Activated CD8-positive, alpha-beta memory T cell treated with anti-CD3 and anti-CD28 coated beads, Interleukin-2, amount 50 U/mL, for 48 hours (primary cell): ENCODE data around the gene TBC1D22A.

ENCODE experiments used
- DNase-seq: peaks from one replicate; pipeline ENCODE4 v3.0.0-alpha.2; 2020

TBC1D22A gene

DNA sequence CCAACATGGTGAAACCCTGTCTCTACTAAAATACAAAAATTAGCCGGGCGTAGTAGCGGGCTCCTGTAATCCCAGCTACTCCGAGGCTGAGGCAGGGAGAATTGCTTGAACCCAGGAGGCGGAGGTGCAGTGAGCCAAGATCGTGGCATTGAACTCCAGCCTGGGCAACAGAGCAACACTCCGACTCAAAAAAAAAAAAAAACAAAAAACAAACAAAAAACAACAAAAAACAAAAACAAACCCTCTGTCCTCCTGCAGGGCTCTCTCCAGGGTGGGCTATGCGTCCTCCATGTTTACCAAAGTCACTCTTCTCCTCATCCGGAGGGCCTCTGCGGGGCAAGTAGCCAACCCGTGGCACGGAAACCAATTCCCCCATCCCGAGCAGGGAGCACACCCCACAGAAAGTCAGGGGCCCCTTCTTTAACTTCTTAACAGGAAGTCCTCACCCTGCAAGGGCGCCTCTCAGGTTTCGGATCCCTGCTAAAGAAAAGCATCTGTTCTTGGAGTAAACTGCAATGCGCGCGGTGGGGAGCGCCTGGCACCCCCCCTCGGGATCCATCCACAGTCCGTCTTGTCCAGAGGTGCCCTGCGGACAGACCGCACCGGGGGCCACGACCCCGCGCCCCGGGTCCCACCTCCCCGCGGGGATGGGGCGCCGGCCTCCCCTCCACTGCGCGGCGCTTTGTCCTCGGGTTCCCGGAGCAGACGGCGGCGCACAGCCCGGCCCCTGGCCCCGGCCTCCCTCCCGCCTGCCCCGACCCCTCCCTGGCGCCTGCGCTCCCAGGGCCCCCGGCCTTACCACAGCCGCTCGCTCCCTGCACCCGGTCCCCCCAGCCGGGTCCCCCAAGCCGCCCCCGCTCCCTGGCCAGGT is 25.1 kb upstream of the TBC1D22A start:
- peak; percentile 74 for DNase-seq

DNA sequence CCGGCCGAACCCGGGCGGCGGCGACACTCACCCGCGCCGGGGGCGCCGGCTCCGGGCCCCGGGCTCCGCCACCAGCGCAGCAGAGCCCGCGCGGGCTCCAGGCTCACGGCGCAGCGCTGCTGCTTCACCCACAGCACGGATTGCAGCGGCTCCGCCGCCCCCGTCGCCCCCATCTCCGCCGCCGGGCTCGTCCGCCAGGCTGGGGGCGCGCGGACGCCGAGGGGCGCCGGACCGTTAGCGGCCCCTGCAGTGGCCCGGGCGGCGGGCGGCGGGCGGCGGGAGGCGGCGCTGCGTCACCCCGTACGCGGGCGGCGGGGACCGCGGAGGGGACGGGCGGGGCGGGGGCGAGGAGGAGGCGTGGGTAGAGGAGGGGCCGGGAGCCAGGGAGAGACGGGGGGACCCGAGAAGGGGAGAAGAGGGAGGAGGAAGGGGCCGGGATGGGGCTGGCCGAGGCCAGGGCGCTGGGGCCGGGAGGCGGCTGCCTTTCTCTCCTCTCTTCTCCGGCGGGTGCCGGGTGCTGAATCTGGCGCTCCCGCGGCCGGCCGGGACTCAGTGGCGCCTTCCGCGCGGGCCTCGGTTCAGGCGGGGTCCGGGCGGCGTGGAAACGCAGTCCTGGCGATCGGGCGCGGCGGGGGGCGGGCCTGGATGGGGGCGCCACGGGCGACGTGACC is 24.3 kb upstream of the TBC1D22A start, which contains the start of gene CERK:
Gene CERK, minus strand, starts transcription at position 277 of the 671 bp plus-strand sequence. Its CDS starts 104 bp downstream, at position 173.
- DNase-seq = peak; percentile 73

DNA sequence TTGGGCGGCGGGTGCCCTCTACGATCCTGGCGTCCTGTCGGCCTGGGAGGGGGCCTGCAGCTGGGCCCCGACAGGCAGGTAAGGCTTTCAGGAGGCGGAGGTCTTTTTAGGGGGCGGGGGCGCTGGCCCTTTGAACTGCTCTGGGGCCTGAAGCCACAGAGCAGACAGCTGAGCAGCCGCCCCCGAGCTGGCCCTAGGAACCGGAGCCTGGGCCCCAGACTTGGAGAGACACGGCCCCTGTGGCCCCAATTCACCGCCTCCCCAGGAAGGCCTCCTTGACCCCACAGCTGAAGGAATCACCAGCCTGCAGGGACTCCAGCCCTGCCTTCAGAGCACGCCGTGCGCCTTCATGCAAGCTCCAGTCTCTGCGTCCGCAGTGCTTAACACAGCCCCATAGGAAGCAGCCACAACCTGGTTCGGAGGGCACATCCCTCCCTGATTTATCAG is 23.8 kb upstream of the TBC1D22A start:
- no peak for DNase-seq

DNA sequence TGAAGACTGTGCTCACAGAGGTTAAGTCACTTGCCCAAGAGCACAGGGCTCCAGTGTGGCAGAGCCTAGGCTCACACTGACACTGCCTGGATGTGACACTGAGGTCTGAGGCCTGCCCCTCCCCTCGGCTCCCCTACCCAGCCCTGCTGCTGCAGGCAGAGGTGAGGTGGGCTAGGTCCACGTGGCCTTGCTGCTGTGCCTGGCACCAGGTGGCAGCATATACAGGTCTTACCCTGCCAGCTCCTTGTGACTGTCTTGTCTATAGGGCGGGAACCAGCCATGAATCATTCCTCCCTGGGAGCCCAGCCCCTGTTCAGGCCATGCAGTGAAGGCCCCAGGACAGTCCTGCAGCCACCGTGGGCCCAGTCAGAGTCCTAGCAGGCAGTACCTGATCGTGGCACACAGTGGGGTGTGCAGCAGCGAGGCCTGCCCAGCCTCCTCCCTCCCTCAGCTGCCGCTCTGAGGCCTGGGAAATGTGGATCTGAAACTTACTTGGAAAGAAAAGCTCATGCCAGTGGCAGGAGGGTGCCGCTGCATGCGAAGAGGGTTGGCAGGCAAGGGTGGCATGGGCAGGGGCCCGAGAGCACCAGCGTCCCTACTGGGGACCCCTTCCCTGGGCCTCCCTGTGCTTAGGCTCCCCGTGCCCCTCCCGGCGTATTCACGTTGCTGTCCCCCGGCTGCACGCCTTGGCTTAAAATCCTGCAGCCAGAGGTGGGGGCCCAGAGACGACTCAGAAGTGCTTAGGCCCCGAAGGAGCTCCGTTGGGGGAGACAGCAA is 23.2 kb upstream of the TBC1D22A start:
- DNase-seq = no peak

DNA sequence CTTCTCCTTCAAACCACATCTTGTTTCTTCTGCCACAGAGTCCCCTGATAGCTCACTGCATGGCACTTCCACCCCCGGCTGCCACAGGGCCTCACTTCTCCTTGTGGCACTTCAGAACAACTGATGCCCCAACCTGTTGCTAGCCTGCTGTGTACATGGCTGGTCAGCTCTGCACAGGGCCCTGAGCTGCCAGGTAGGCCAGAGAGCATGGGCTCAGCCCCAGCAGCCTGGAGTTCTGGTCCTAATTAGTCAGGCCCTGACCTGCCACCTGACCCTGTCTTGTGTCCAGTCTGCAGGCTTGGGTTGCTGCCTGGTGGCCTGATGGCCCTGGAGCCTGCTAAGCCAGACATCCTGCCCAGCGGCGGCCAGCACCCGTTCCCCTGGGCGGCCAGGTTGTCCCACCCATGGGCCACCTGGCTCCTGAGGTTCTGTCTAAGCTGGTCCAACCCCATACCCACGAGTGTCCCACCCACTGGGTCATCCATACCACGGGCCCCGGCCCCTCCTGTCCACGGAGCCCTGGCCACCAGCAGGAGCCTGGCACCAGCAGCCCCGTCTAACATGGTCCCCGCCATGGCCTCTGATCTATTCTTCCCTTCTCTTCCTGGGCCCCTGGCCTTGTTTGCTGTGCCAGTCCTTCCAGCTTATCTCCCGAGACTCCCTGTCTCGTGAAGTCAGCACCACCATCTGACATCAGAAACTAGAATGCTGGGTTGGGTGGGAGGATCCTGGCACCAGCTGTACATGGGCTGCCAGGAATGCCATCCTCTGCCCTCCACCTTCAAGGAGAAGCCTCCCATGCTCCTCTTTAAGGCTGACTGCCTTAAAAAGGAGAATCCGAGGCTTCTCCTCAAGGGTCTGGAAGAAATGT is 21.3 kb upstream of the TBC1D22A start:
- DNase-seq = no peak

DNA sequence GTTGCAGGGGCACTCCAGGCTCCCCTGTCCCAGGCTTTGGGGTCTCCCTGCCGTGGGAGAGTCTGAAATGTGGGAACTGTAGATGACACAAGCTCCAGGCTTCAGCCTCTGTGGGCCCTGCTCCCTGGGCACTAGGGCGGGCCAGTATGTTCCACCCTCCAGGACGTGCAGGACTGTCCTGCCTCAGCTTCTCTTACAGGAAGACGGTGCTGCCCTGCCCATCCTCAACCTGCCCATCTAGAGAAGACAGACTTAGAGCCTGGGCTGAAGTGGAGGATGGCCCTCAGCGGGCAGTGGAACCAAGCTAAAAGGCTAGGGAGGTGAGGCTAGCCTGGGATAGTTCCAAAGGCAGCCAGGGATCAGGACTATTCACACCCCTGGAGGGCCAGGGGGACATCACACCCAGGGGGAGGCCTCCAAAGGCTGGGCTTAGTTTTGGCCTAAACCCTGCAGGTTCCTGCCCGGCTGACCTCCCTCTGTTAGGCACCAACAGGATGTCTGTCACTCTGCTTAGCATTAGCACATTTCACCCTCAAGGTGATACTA is 20.4 kb upstream of the TBC1D22A start:
- no peak for DNase-seq

DNA sequence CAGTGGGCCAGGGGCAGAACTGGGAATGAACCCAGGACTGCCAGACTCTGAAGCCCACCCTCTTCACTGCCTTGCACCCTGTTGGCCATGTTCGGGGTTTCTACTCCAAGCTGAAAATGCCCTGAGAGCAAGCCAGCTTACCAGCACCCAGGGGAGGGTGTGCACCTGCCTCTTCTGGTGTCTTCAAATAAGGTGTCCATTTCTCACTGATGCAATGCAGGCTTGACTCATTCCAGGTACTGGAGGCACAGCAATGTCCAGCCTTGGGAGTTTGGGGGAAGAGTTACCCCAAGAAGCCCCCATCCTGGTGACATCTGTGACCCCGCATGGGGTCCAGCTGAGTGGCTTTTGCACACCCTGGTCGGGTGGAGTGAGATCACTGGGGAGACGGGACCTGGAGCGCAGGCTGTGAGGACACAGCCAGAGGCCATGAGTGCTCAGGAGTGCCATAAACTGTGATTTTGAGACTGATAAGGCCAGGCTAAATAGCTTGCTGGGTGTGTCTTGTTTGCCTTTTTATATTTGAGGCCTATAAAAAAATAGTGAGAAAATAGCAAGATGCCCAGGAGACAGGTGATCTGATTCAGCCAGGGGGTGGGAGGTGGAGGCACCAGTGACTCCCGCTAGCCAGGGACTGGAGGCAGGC is 19.8 kb upstream of the TBC1D22A start:
- DNase-seq = no peak

DNA sequence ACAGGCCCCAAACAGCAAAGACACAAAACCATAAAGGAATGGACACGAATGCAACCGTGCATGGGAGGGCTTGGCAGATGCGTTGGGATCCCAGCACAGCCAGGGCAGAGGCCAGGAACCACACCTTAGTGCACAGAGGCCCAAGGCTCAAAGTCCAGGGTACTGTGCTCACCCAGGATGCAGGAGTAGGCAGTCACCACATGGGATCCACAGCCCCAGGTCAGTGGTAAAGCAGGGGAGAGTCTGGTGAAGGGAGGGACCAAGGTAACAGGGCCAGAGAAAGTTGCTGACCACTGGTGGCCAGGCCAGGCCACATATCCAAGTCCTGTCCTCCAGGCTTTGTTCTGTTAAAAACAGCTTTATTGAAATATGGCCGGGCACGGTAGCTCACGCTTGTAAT is 17.9 kb upstream of the TBC1D22A start:
- DNase-seq = no peak

DNA sequence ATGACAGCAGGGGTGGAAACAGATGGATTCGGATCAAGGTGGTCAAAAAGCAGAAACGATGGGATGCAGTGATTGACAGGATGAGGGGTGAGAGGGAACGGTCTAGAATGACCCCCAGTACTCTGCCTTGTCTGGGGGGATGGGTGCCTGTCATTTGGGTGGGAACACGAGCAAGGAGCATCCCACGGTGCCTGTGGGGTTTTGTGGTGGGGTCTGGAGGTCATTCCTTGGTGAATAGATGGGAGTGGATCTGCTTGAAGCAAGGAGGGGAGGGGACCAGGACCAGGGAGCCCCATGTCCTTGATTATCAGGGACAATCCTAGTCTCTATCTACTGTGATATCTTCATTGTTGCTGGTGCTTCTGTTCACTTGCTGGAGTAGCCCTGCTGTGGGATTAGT is 16.3 kb upstream of the TBC1D22A start:
- no peak for DNase-seq

DNA sequence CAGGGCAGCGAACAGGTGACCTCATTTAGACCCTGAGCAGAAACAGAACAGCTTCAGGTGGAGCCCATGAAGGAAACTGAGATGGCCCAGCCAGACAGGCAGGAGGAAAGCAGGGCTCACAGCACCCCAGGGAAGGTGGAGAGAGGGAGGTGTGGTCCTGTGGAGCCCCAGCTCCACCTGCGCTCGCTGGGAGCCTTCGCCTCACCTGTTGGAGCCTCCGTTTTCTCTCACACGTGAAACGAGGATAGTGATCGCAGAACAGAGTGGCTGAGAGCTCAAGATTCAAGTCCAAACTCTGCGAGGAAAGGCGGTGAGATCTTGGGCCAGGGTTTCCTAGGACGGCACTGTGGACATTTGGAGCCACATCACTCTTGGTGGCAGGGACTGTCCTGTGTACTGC is 15.8 kb upstream of the TBC1D22A start:
- no peak for DNase-seq

DNA sequence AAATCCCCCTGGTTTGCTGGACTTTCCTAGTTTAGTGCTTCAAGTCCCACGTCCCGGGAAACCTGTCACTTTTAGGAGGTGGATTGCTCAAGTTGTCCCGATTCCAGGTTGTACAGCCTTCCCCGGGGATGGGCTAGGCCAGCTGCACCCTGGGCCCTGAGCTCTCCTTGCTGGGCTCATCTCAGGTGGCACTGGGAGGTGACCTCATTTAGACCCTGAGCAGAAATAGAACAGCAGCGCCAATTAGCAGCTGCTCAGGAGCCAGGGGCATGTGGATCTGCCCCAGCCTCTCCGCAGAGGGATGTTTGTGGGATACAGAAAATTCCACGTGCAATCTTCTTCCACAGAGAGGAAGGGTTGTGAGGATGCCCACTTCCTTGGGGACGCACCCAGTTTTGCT is 14.8 kb upstream of the TBC1D22A start:
- DNase-seq = no peak

DNA sequence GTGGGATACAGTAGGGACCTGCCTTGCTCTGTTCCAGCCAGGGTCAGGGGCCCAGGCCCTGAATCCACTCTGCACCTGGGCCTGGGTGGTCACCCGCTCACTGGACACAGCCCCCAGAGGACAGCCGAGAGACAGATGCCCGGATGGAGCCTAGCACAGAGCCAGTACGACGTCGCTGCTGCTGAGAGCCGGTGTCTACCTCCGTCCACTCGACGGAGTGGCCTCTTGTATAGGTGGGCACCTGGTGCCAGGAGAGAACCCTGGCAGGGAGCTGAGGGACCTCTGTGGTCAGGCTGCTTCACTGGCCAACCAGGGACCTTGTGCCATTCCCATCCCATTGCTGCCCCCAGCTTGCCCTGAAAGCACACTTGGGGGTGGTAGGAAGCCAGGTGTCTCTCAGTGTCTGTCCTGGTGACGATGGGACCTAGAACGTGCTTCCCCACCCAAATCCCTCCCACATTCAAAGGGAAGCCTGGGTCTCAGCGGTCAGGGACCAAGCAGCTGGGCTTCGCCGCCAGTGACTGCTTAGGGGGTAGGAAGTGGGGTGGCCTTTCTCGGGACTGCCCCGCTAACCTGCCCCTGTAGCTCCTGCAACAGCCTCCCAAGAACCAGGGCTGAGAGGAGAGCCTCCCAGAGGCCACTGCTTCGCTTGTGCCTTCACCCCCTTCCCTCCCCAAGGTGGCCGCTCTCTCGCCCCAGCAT is 14.1 kb upstream of the TBC1D22A start:
- no peak for DNase-seq

DNA sequence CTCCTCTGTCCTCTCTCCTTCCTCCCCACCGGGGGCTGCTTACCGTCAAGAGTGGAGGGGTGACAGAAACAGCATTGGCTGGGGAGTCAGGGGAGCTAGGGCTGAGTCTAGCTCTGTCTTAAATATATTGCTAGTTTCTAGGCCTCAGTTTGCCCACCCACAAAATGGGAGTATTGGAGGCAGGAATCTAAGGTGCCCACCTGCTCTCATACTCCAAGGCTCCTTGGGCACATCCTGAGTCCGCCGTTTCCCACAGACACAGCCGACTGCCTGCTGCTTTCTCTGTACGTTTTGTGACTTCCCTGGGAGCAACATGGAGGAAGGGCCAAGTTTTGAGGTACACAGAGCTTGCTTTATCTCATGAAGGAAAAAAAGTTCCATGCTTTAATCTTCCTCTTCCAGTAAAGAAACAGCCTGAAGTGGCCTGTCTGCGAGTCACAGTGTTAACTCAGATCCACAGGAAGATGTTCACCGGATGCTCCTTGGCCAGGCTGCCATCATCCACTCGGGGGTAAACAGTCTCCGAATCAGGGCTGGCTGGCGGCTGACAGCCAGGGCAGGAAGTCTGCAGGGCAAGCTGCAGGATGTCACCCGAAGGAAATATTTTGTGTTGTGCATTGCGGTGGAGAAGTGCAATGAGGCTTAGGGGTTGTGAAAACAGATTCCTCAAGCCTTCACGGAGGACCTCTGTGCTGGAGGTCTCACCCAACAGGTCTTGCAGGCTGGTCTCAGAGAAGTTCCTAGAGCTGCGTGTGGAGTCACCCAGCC is 13.4 kb upstream of the TBC1D22A start:
- peak; percentile 72 for DNase-seq

DNA sequence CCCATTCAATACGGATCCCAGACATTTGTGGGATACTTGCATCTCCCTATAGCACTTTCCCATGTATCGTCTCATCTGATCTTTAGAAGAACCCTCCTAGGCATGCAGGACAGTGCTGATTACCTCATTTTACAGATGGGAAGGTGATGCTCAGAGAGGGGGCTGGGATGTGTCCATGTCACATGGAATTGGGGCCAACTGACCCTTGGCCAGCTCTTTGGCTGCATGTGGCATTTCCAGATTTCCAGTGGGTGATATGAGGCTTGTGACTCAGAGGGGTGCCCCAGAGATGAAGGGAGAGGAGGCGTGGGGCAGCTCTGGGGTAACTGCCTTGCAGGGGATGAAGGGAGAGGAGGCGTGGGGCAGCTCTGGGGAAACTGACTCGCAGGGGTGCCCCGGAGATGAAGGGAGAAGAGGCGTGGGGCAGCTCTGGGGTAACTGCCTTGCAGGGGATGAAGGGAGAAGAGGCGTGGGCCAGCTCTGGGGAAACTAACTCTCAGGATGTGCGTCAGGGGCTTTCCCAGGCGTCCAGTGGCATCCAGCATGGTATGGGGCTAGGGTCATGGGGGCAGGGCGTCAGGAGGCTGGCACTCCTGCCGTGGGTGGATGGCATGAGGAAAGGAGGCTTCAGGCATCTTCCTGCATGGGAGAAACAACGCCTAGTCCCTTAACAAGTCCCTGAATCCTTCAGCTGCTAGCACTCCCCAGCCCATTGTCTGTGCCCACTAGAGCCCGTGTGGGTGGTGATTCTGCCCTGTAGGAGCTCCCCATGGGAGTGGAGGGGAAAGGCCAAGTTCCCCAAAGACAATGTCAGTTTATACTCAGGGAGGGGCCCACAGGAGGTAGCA is 12.5 kb upstream of the TBC1D22A start:
- no peak for DNase-seq

DNA sequence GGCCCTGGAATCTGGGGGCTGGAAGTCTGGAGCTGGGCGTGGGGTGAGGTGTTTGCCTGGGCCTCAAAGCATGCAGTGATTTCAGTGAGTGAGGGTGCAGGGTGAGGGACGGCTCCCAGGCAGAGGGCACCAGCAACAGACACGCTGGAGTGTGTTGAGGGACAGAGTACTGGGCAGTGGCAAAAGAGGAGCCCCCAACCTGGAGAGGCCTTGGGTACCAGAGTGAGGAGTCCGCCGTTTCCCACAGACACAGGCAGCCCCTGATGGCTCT is 12.0 kb upstream of the TBC1D22A start:
- no peak for DNase-seq

DNA sequence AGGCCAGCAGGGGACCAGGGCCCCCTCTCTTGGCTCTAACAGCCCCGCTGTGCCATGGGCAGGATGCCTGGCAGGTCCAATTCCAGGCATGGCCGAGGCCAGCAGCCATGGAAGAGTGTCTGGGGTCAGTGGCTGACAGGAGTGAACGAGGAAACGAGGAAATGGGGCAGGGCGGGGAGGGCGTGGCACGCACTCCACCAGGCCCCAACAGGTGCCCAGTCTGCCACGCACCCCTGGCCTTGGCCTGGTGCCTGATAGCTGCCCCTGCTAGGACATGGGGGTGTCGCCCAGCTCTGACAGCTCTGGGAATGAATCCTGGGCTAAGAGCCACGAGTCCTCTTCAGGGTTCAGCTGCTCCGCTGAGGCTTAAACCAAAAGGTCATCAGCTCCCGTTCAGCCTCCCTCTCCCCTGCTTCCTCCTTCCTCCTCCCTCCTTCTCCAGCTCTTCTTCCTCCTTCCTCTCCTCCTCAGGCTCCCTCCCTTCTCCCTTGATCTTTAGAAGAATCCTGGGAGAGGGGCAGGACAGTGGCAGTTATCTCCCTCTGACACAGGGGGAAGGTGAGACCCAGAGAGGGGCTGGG is 11.5 kb upstream of the TBC1D22A start:
- DNase-seq = no peak

DNA sequence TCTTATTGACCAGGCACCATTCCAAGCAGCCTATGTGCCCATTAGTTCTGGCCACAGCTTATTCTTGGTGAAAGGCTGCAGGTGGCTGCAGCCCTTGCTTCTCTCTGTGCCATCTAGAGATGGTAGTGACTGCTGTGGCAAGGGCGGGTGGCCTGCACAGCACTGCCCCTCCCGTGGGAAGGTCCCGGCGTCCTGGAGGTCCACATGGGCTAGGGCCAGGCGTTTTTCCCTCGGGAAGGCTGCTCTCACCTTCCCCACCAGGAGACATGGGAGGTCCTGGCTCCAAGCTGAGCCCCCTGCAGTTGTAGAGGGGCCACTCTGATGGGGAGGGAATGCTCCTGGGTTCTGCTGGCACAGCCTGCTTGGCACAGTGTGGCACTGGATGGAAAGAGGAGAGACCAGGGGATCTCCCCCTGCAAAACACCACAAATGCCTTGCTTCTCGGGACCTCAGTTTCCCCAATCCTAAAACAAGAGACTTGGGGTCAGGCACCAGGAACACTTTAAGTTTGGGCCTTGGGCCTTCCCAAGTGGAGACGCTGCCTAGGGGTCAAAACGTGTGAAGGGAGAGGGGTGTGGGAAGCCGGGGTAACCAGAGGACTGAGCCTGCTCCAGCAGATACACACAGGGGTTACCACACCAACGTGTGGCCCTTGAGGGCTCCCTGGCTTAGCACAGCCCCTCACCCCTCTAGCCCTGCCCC is 10.0 kb upstream of the TBC1D22A start:
- no peak for DNase-seq

DNA sequence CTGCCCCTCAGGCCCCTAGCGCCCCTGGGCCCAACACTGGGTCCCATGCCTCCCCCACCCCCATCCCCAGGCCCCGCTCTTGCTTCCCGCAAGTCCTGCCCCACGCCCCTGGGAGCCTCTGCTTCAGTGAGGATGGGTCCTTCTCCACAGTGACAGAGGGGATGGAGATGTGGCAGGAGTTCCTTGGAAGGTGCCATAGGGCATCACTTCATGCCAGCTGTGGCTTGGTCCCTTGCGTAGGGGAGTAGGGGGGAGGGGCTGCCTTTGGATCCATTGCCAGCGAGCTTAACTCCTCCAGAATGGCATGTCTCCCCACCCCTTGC is 9.5 kb upstream of the TBC1D22A start:
- DNase-seq = no peak

DNA sequence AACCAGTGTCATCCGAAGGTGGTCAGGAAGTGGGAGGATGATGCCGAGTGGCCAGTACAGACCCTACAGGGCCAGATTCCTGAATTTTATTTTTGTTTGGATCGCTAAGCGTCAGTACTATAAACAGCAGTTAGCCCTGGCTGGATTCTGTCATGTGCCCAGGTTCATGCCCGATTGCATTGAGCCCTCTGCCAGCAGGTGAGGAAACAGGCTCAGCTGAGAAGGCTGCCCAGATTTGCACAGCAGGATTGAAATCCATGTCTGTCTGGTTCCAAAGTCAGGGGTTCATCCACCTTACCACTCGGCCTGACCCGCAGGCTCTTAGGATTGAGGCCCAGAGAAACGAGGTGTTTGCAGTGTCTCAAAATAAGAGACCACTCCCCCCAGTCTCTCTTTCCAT is 9.1 kb upstream of the TBC1D22A start:
- no peak for DNase-seq
